Body of pancreas (tissue), 4 donors: Measurements from ENCODE around the gene MICAL2.

Experiments
- CTCF ChIP-seq, 7 experiments: fragments of 450-650 bp in 4 of 7; fragments of 200-600 bp in 3 of 7; sonication (generic) in 3 of 7; IDR thresholded peaks; one replicate each; pipeline ENCODE4 v1.5.1; 2016 to 2019; ENCODE audit warnings: antibody characterized with exemption in 7 of 7
- POLR2A ChIP-seq, 3 donors: fragments of 450-650 bp; IDR thresholded peaks; one replicate each; pipeline ENCODE4 v1.6.1; 2016; ENCODE audit warnings: antibody characterized with exemption in 3 of 3, mild to moderate bottlenecking in 2 of 3

GRCh38 chr11:12237381-12237784 lies 127.0 kb downstream of the MICAL2 start:
- TF ChIP-seq CTCF (IDR thresholded peaks at IDR 0.05), result no peak
- no peak for TF ChIP-seq POLR2A (IDR thresholded peaks at IDR 0.05)
